OCI-LY3 (cell line): Measurements from ENCODE around the gene KRT39.

ENCODE experiments used
- H2AFZ ChIP-seq: fragments of 200-600, 300-600 bp; shearing (Covaris generic); 2 replicates; pipeline ENCODE4 v1.6.0; 2014; ENCODE audit warnings: antibody characterized with exemption, low read depth, low read length
- H3K27ac ChIP-seq: fragments of 200-600, 300-600 bp; sonication (generic); 2 replicates; pipeline ENCODE4 v1.5.1; 2014; ENCODE audit warnings: mild to moderate bottlenecking, low read length, moderate library complexity, mixed read lengths
- H3K27me3 ChIP-seq: fragments of 200-600, 300-600 bp; sonication (generic); 2 replicates; pipeline ENCODE4 v1.6.1; 2014; ENCODE audit warnings: low read depth, low read length, mixed read lengths
- H3K36me3 ChIP-seq: fragments of 200-600, 300-600 bp; sonication (generic); replicated peaks from 2 replicates; pipeline ENCODE3; 2014; ENCODE audit warnings: low read depth, low read length, mixed read lengths
- H3K4me1 ChIP-seq: fragments of 300-600, 200-600 bp; sonication (generic); 2 replicates; pipeline ENCODE4 v1.6.1; 2014; ENCODE audit warnings: low read length, mixed read lengths
- H3K4me2 ChIP-seq: fragments of 200-600, 300-600 bp; sonication (generic); 2 replicates; pipeline ENCODE4 v1.6.1; 2014; ENCODE audit warnings: low read length, mixed read lengths
- H3K4me3 ChIP-seq: fragments of 300-600, 200-600 bp; sonication (generic); 2 replicates; pipeline ENCODE4 v1.5.1; 2014; ENCODE audit warnings: antibody characterized with exemption, mild to moderate bottlenecking, low read length, moderate library complexity
- H3K79me2 ChIP-seq: fragments of 300-600, 200-600 bp; shearing (Covaris generic); 2 replicates; pipeline ENCODE4 v1.6.1; 2014; ENCODE audit warnings: mild to moderate bottlenecking, low read length, mixed read lengths
- H3K9ac ChIP-seq: fragments of 300-600, 200-600 bp; shearing (Covaris generic); 2 replicates; pipeline ENCODE4 v1.6.0; 2014; ENCODE audit warnings: mild to moderate bottlenecking, low read length, moderate library complexity
- H3K9me3 ChIP-seq: fragments of 200-600, 300-600 bp; shearing (Covaris generic); 2 replicates; pipeline ENCODE4 v1.6.1; 2014; ENCODE audit warnings: low read length, mixed read lengths; ENCODE audit not compliant: insufficient read depth
- H4K20me1 ChIP-seq: fragments of 200-600, 300-600 bp; sonication (generic); 2 replicates; pipeline ENCODE4 v1.6.1; 2016; ENCODE audit warnings: low read length, mixed read lengths; ENCODE audit not compliant: insufficient read depth
- EZH2phosphoT487 ChIP-seq: fragments of 200-600 bp; shearing (Covaris generic); IDR thresholded peaks from 2 replicates; pipeline ENCODE4 v1.6.1; 2018; ENCODE audit warnings: antibody characterized with exemption, mixed run types, low read depth
- TF ChIP-seq, protein P1 (sequence below): fragments of 200-600, 300-600 bp; sonication (generic); IDR thresholded peaks from 2 replicates; pipeline ENCODE4 v1.5.1; 2014; ENCODE audit warnings: antibody characterized with exemption, low read length, low read depth

KRT39 gene

DNA sequence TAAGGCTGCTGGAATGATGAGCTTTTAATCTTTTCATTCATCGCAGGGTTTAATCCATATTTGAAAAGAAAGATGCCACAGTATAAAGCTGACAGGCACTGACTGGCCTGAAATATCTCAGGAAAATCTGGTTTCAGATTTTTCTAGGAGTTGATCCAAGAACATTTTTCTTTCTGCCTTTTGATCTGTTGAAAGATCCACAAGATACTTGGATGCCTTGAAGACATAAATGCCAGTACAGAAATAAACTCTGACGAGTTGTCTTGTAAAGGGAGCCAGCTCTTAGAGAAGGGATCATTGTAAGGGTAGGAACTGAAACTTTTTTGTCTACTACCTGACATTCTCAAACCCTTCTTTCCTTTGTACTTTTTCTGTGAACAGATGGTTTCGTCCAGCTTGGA, 56.3 kb downstream of the KRT39 start:
- Histone ChIP-seq H3K27ac (no peak overlapping the region), H3K79me2 (no peaks in the 10 kb centered on the region), H3K36me3 (no peaks in the 10 kb centered on the region), H3K4me3 (no peak overlapping the region), H3K27me3 (peaks cover 21% of the 10 kb centered on the region), H3K9me3 (no peaks in the 10 kb centered on the region), H2AFZ (no peak overlapping the region), H3K4me2 (no peak overlapping the region), H3K9ac (no peak overlapping the region), H3K4me1 (peaks cover 18% of the 10 kb centered on the region), H4K20me1 (no peaks in the 10 kb centered on the region)
- TF ChIP-seq, protein P1, sequence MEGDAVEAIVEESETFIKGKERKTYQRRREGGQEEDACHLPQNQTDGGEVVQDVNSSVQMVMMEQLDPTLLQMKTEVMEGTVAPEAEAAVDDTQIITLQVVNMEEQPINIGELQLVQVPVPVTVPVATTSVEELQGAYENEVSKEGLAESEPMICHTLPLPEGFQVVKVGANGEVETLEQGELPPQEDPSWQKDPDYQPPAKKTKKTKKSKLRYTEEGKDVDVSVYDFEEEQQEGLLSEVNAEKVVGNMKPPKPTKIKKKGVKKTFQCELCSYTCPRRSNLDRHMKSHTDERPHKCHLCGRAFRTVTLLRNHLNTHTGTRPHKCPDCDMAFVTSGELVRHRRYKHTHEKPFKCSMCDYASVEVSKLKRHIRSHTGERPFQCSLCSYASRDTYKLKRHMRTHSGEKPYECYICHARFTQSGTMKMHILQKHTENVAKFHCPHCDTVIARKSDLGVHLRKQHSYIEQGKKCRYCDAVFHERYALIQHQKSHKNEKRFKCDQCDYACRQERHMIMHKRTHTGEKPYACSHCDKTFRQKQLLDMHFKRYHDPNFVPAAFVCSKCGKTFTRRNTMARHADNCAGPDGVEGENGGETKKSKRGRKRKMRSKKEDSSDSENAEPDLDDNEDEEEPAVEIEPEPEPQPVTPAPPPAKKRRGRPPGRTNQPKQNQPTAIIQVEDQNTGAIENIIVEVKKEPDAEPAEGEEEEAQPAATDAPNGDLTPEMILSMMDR: no peak
- no peak for TF ChIP-seq EZH2phosphoT487

DNA sequence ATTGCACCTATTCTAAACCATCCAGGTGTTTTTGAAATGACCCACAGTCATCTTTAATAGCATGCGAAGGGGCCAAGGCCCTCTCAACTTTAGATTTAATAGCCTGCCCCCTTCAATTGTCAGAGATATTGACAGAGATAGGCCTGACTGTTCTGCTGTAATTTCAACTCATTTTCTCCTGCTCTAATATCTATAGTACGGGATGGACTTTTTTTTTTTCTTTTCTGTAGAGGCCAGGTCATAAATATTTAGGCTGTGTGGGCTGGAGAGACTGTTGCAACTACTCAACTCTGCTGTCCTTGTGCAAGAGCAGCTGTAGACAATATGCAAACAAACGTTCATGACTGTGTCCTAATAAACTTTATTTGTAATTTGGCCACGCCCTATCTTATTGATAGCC, 57.0 kb downstream of the KRT39 start:
- peaks cover 21% of the 10 kb centered on the region for H3K27me3 ChIP-seq
- H3K4me3 ChIP-seq: no peak overlapping the region
- TF ChIP-seq, protein P1: no peak
- TF ChIP-seq EZH2phosphoT487: no peak
- H3K36me3 ChIP-seq: no peaks in the 10 kb centered on the region
- H3K9me3 ChIP-seq: no peaks in the 10 kb centered on the region
- H3K79me2 ChIP-seq: no peaks in the 10 kb centered on the region
- no peak overlapping the region for H3K4me2 ChIP-seq
- H3K4me1 ChIP-seq: peaks cover 11% of the 10 kb centered on the region
- H3K9ac ChIP-seq: no peak overlapping the region
- H2AFZ ChIP-seq: no peak overlapping the region
- H4K20me1 ChIP-seq: no peaks in the 10 kb centered on the region
- no peak overlapping the region for H3K27ac ChIP-seq

DNA sequence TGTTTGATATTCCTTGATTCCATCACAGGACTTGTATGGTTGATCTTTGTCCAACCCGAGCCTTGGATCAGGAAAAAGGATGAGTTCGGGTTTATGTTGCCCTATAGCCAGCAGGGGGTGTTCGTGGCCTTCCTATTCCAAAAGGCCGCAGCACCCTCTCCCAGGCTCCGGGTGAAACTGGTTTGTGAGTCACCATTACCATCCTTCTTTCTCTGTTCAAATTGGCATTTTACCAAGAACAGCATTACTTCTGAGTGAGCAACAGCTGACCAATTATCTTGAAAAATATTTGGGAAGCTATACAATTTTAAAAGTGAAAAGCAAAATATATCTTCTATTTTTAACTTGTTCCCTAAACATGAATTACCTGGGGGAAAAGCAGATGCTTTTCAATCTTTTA, 57.4 kb downstream of the KRT39 start:
- Histone ChIP-seq H3K27me3 (peaks cover 20% of the 10 kb centered on the region), H3K4me2 (no peak overlapping the region), H3K9me3 (no peaks in the 10 kb centered on the region), H3K27ac (no peak overlapping the region), H3K4me3 (no peak overlapping the region), H3K79me2 (no peaks in the 10 kb centered on the region), H3K36me3 (no peaks in the 10 kb centered on the region), H4K20me1 (no peaks in the 10 kb centered on the region), H2AFZ (no peak overlapping the region), H3K4me1 (peaks cover 7% of the 10 kb centered on the region), H3K9ac (no peak overlapping the region)
- TF ChIP-seq, protein P1: peak; percentile 81
- TF ChIP-seq EZH2phosphoT487: no peak
